Effector memory CD4-positive, alpha-beta T cell (primary cell): ENCODE results near the gene TOP2B.

Source experiments
- DNase-seq, 3 donors: peaks; one replicate each; pipeline ENCODE4 v3.0.0-alpha.2; 2020
- H3K27ac ChIP-seq: 2 replicates; pipeline ENCODE4 v1.7.0; 2013; ENCODE audit warnings: mild to moderate bottlenecking, low read length, moderate library complexity; ENCODE audit not compliant: insufficient read depth, poor library complexity, severe bottlenecking
- H3K27me3 ChIP-seq: replicated peaks from 2 replicates; pipeline ENCODE4 v1.7.0; 2013; ENCODE audit warnings: mild to moderate bottlenecking, low read length; ENCODE audit not compliant: insufficient read depth, control insufficient read depth, poor library complexity, severe bottlenecking
- H3K36me3 ChIP-seq: 2 replicates; pipeline ENCODE4 v1.7.0; 2013; ENCODE audit warnings: mild to moderate bottlenecking, low read length, moderate library complexity; ENCODE audit not compliant: control insufficient read depth, insufficient read depth
- H3K4me1 ChIP-seq: 2 replicates; pipeline ENCODE4 v1.7.0; 2013; ENCODE audit warnings: low read length, mild to moderate bottlenecking; ENCODE audit not compliant: control insufficient read depth, insufficient read depth, poor library complexity, severe bottlenecking
- H3K4me3 ChIP-seq: 2 replicates; pipeline ENCODE4 v1.7.0; 2013; ENCODE audit warnings: low read length, low read depth, mild to moderate bottlenecking; ENCODE audit not compliant: insufficient read depth, poor library complexity, severe bottlenecking
- H3K9me3 ChIP-seq: 2 replicates; pipeline ENCODE4 v1.7.0; 2013; ENCODE audit warnings: mild to moderate bottlenecking, low read length, moderate library complexity; ENCODE audit not compliant: control insufficient read depth

TOP2B gene

DNA sequence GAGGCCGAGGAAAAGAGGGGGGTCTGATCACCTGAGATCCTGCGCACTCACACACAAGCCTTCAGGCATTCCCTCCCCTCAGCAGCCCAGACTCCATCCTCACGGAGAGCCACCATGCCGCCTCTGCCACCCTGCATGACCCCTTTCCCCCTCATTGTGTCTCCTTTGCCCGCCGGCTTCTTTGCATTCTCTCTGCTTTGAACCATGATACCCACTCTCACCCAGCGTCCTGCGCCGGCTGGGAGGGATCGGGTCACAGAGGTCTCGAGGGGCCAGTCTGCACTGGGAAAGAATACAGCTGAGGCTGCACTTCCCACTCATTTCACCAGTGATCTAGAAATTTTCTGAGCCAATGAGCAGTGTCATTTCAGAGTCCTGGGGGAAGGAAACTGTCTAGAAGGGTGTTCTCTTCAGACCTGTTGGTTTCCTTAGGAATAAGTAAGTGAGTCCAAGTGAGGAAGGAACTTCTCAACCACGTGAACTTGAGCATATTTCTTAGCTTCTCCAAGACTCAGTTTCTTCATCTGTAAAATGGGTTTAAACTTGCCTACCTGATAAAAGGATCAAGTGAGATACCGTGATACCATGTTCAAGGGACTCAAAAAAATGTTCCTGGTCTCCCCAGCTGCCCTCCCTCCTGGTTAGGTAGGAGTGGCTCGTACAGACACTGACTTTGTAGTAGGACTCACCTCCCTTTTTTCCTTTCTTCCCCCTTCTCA lies 96.7 kb downstream of the TOP2B start:
- no peak overlapping the region for H3K27ac ChIP-seq
- no peak overlapping the region for H3K4me3 ChIP-seq
- no peaks in the 10 kb centered on the region for H3K27me3 ChIP-seq
- no peaks in the 10 kb centered on the region for H3K9me3 ChIP-seq
- DNase-seq, result no peak
- H3K4me1 ChIP-seq, result no peaks in the 10 kb centered on the region
- no peaks in the 10 kb centered on the region for H3K36me3 ChIP-seq

- no peak for DNase-seq
- Histone ChIP-seq H3K4me1 (no peaks in the 10 kb centered on the region), H3K27ac (no peak overlapping the region), H3K27me3 (no peaks in the 10 kb centered on the region), H3K9me3 (no peaks in the 10 kb centered on the region), H3K4me3 (no peak overlapping the region), H3K36me3 (no peaks in the 10 kb centered on the region)
These were observed 97.3 kb downstream of the TOP2B start for GRCh38 chr3:25567388-25567787.

GRCh38 chr3:25566358-25566920 lies 98.3 kb downstream of the TOP2B start:
- no peak for DNase-seq

DNA sequence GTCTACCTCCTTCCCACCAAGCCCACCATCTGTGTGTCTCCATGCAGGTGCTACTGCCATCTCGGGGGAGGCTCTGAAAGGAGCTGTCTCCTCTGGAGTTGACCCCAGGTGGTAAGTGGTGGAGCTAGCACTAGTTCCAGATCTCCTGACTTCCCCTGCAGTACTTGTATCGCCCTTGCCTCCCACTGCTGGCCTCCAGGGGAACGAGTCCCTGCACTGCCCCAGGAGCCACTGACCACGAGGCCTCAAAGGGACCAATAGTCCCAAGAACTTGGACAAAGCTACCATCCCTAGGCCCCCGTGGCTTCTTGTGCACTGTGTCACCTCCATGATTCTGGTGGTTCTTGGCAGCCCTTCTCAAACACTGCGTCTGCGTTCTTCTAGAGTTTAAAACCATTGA lies 98.9 kb downstream of the TOP2B start:
- Histone ChIP-seq H3K27me3 (no peaks in the 10 kb centered on the region), H3K9me3 (no peaks in the 10 kb centered on the region), H3K27ac (no peak overlapping the region), H3K4me3 (no peak overlapping the region), H3K4me1 (no peaks in the 10 kb centered on the region), H3K36me3 (no peaks in the 10 kb centered on the region)
- no peak for DNase-seq

More at GRCh38 chr3:25566358-25566920, 98.3 kb downstream of the TOP2B start:
- Histone ChIP-seq H3K4me3 (no peak overlapping the region), H3K4me1 (no peaks in the 10 kb centered on the region), H3K27me3 (no peaks in the 10 kb centered on the region), H3K9me3 (no peaks in the 10 kb centered on the region), H3K36me3 (no peaks in the 10 kb centered on the region), H3K27ac (no peak overlapping the region)

DNA sequence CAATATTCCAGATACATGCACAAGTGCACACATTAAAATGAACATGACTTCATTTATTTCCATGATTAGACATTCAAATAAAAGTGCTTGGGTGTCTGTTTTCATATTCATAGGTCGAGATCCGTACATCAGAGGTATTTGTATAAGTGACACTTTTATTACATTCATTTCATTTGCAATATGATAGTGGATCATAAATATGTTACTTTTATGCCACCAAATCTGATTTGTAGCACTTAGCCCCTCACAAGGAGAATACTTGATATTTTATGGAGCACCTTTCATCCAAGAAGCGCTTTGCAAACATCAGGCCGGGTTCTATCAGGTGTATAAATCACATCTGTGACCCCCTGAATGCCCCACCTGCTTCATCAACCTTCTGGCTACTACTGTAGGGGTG lies 100.6 kb downstream of the TOP2B start:
- Histone ChIP-seq H3K27ac (no peak overlapping the region), H3K27me3 (no peaks in the 10 kb centered on the region), H3K4me3 (no peak overlapping the region), H3K9me3 (no peaks in the 10 kb centered on the region), H3K4me1 (no peaks in the 10 kb centered on the region), H3K36me3 (no peaks in the 10 kb centered on the region)
- no peak for DNase-seq

DNA sequence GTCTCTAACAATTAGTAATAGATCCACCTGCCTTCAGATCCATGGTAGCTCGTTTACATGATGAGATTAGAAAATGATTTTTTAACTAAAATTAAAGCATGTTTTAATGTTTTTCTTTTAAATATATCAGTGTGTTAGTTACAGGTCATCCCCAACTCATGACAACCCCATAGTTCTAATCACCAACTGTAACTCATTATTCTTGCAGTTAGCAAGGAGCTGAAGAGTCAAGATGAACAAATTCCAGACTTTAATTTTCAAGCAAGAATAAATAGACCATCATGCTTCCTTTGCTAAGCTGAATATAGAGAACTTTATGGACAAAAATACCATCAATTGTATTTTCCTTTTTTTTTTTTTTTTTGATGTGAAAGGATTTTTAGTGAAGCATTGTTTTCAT lies 101.1 kb downstream of the TOP2B start:
- Histone ChIP-seq H3K4me1 (no peaks in the 10 kb centered on the region), H3K4me3 (no peak overlapping the region), H3K36me3 (no peaks in the 10 kb centered on the region), H3K27ac (no peak overlapping the region), H3K27me3 (no peaks in the 10 kb centered on the region), H3K9me3 (no peaks in the 10 kb centered on the region)
- DNase-seq, result no peak

DNA sequence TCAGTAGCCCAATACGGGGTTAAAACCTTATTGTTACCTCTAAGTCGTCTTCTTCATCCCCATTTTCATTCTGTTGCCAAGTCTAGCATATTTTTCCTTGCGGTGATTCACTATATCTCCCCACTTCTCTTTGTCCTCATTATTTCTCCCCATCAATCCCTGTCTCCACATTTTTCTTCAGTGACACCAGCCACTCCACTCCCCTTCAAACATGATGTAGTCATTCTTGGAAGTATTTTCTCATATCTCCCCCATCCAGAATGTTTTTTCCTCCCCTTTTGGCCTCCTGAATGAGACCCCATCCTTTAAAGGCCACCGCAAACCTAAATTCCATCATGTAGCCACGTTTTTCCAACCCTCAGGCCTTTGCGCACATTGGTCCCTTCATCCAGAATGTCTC lies 105.9 kb downstream of the TOP2B start:
- Histone ChIP-seq H3K4me1 (no peaks in the 10 kb centered on the region), H3K27ac (no peak overlapping the region), H3K4me3 (no peak overlapping the region), H3K27me3 (no peaks in the 10 kb centered on the region), H3K9me3 (no peaks in the 10 kb centered on the region), H3K36me3 (no peaks in the 10 kb centered on the region)
- DNase-seq, result no peak

- Histone ChIP-seq H3K9me3 (no peaks in the 10 kb centered on the region), H3K36me3 (no peaks in the 10 kb centered on the region), H3K4me3 (no peak overlapping the region), H3K27ac (no peak overlapping the region), H3K4me1 (no peaks in the 10 kb centered on the region), H3K27me3 (no peaks in the 10 kb centered on the region)
- DNase-seq, result no peak
These were observed 106.6 kb downstream of the TOP2B start for GRCh38 chr3:25558121-25558520.

- no peak overlapping the region for H3K27ac ChIP-seq
These were observed 107.0 kb downstream of the TOP2B start for GRCh38 chr3:25557694-25558093.

GRCh38 chr3:25556447-25556846 lies 108.3 kb downstream of the TOP2B start:
- DNase-seq, result no peak

More at GRCh38 chr3:25557694-25558093, 107.0 kb downstream of the TOP2B start:
- no peaks in the 10 kb centered on the region for H3K36me3 ChIP-seq
- no peaks in the 10 kb centered on the region for H3K27me3 ChIP-seq
- H3K4me3 ChIP-seq, result no peak overlapping the region
- H3K4me1 ChIP-seq, result no peaks in the 10 kb centered on the region
- no peaks in the 10 kb centered on the region for H3K9me3 ChIP-seq
- no peak for DNase-seq

More at GRCh38 chr3:25556447-25556846, 108.3 kb downstream of the TOP2B start:
- Histone ChIP-seq H3K4me3 (no peak overlapping the region), H3K4me1 (no peaks in the 10 kb centered on the region), H3K9me3 (no peaks in the 10 kb centered on the region), H3K36me3 (no peaks in the 10 kb centered on the region), H3K27ac (no peak overlapping the region), H3K27me3 (no peaks in the 10 kb centered on the region)
